Activated T-cell treated with anti-CD3 and anti-CD28 coated beads for 24 hours (primary cell): ENCODE measurements around the gene PPP1R7.

ENCODE experiments used
- DNase-seq: peaks from one replicate; pipeline ENCODE4 v3.0.0-alpha.2; 2020; ENCODE audit warnings: low read depth

Gene PPP1R7

GRCh38 chr2:241140445-241140840 is 9.8 kb upstream of the PPP1R7 start:
- no peak for DNase-seq

GRCh38 chr2:241141214-241141770 is 9.0 kb upstream of the PPP1R7 start:
- no peak for DNase-seq

GRCh38 chr2:241142063-241142462 is 8.2 kb upstream of the PPP1R7 start:
- DNase-seq, result no peak

- no peak for DNase-seq
Measured at GRCh38 chr2:241142593-241142992, 7.7 kb upstream of the PPP1R7 start.

DNA sequence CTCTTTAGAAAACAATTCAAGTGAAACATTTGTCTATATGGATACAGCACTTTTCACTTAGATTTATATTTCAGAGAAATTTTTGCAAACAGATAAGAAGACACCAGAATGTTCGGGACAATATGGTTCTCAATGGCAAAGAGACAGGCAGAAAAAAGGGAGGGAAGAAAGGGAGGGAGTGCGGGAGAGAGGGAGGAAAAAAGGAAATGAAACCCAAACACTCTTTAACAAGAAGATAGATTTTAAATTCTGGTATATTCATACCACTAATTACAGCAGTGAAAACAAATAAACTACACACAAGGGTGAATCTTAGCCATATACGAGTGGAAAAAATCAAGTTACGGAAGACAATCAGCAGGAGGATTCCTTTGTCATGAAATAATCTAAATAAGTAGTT is 4.0 kb upstream of the PPP1R7 start:
- DNase-seq, result no peak

- no peak for DNase-seq
Measured at GRCh38 chr2:241147336-241147735, 2.9 kb upstream of the PPP1R7 start.

DNA sequence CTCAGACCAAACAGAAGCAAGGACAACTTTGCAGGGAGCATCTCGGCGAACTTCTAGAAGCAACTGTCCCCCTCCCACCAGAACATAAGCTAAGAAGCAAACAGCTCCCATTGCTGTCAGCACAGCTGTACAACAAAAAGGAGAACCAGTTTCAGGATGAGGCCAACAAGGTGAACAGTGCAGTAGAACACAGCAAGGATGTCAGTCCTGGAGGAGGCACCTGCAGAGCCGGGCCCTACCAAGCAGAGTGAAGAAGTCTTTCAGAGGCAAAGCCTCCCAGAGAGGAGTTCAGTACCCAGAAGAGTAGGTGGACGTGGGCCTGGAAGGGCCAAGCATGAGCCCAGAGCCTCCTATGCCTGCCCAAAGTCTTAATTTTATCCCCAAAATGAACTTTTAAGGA is 2.0 kb upstream of the PPP1R7 start:
- DNase-seq, result no peak

- DNase-seq, result peak; percentile 93
Measured at GRCh38 chr2:241148891-241149674, 1.2 kb upstream of the PPP1R7 start, which contains the start of gene PASK. Gene PASK (minus strand): TSS chr2:241149472. CDS start chr2:241143032, 6,440 bp downstream.

DNA sequence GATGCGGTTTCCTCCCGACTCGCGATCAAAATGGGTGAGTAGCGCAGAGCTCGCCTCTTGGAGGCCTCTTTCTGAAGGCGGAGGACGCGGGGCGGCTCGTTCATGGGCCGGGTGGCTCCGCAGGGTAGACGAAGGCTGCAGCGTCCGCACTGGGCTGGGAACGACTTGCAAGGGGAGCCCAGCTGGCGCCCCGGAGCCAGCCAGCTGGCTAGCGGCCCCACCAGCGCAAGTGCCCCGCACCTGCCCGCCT is 667 bp upstream of the PPP1R7 start:
- no peak for DNase-seq

GRCh38 chr2:241150660-241151530 is 628 bp downstream of the PPP1R7 start:
- DNase-seq, result no peak

GRCh38 chr2:241151934-241152660 is 1.8 kb downstream of the PPP1R7 start:
- DNase-seq, result no peak

GRCh38 chr2:241153616-241154015 is 3.3 kb downstream of the PPP1R7 start:
- no peak for DNase-seq

DNA sequence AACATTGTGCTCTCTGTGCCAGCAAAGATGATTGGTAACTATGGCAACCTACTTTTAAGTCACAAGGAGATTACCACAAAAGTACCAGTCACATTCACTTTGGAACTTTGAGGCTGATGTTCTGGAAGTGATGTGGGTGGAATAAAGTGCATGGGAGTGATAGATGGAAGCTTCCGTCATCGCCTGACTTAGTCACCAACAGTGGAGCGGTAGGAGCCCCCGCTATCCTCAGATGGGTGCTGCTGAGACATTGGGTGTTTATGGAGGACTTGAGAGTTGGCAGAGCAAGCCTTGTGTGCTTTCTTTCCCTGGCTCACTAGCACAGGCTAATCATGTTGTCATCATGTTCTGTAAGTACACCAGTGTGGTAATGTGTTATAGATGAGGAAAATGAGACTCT is 4.6 kb downstream of the PPP1R7 start:
- DNase-seq, result no peak

DNA sequence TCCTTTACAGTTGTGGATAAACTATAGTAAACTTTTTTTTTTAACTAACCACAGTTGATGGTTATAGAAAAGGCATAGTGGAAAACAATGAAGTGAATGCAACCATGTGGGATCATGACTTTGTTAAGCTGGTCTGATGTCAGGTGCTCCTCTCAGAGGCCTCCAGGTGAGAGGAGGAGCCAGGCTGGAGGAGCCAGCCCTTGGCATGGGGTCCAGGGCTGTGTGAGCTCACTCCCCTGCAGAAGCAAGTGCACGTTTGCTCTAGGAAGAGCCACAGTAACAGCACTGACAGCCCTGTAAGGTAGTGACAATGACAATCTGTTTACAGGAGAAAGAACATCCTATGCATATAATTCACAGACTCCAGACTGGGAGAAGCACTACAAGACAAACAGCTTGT is 5.7 kb downstream of the PPP1R7 start:
- DNase-seq, result no peak

GRCh38 chr2:241156971-241157441 is 6.7 kb downstream of the PPP1R7 start:
- no peak for DNase-seq

- DNase-seq, result no peak
Measured at GRCh38 chr2:241157841-241158545, 7.7 kb downstream of the PPP1R7 start.

DNA sequence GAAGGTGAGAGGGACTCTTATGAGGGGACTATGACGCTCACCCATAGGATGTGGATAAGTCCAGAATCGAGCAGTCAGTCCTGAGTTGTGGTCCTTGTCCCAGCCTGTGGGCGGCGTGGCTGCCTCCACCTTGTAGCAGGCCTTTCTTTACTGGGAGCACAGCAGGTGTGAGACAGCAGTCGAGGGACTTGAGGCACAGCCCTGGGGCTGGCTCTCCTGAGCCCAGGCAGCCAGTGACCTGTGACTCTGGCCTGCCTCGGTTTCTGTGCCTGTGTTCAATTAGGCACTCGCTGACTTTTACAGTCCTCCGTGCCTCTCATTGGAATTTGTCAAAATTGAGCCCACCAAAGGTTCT is 8.3 kb downstream of the PPP1R7 start:
- DNase-seq, result no peak

GRCh38 chr2:241159116-241159515 is 8.8 kb downstream of the PPP1R7 start:
- DNase-seq, result no peak

GRCh38 chr2:241160318-241160717 is 10.1 kb downstream of the PPP1R7 start:
- DNase-seq, result no peak

- DNase-seq, result no peak
Measured at GRCh38 chr2:241161646-241162281, 11.5 kb downstream of the PPP1R7 start.

- no peak for DNase-seq
Measured at GRCh38 chr2:241163601-241164118, 13.4 kb downstream of the PPP1R7 start.
